Skeletal muscle satellite cell (primary cell): Measurements from ENCODE around the gene PPM1H.

Experiments
- H3K27me3 ChIP-seq: 2 replicates; pipeline ENCODE4 v1.7.0; 2013; ENCODE audit warnings: low read length; ENCODE audit not compliant: control insufficient read depth, insufficient read depth
- H3K36me3 ChIP-seq: 2 replicates; pipeline ENCODE4 v1.7.0; 2013; ENCODE audit warnings: mild to moderate bottlenecking, control low read depth, low read length; ENCODE audit not compliant: insufficient read depth
- H3K4me1 ChIP-seq: 2 replicates; pipeline ENCODE4 v1.7.0; 2013; ENCODE audit warnings: low read length; ENCODE audit not compliant: control insufficient read depth, insufficient read depth
- H3K4me2 ChIP-seq: 2 replicates; pipeline ENCODE4 v1.7.0; 2013; ENCODE audit warnings: mild to moderate bottlenecking, low read length
- H3K4me3 ChIP-seq: 2 replicates; pipeline ENCODE4 v1.7.0; 2013; ENCODE audit warnings: low read length
- H3K9ac ChIP-seq: 2 replicates; pipeline ENCODE4 v1.7.0; 2013; ENCODE audit warnings: mild to moderate bottlenecking, low read depth, low read length, moderate library complexity
- H3K9me3 ChIP-seq: replicated peaks from 2 replicates; pipeline ENCODE4 v1.7.0; 2013; ENCODE audit warnings: mild to moderate bottlenecking, control low read depth, low read length

Gene PPM1H

GRCh38 chr12:62934239-62934798 lies 631 bp downstream of the PPM1H start:
- Histone ChIP-seq H3K4me2 (peak overlapping the region; percentile 96), H3K9me3 (no peaks in the 10 kb centered on the region), H3K4me3 (peak overlapping the region; percentile 81), H3K9ac (peak overlapping the region; percentile 72), H3K27me3 (no peaks in the 10 kb centered on the region), H3K4me1 (peaks cover 11% of the 10 kb centered on the region), H3K36me3 (no peaks in the 10 kb centered on the region)

- Histone ChIP-seq H3K4me3 (peak overlapping the region; percentile 81), H3K4me1 (peaks cover 11% of the 10 kb centered on the region), H3K27me3 (no peaks in the 10 kb centered on the region), H3K9me3 (no peaks in the 10 kb centered on the region), H3K4me2 (peak overlapping the region; percentile 96), H3K36me3 (no peaks in the 10 kb centered on the region), H3K9ac (peak overlapping the region; percentile 72)
Measured at GRCh38 chr12:62933602-62934238, 1.2 kb downstream of the PPM1H start.

GRCh38 chr12:62933220-62933601 lies 1.7 kb downstream of the PPM1H start:
- Histone ChIP-seq H3K4me1 (peaks cover 11% of the 10 kb centered on the region), H3K27me3 (no peaks in the 10 kb centered on the region), H3K9ac (peak overlapping the region; percentile 72), H3K4me2 (peak overlapping the region; percentile 96), H3K36me3 (no peaks in the 10 kb centered on the region), H3K9me3 (no peaks in the 10 kb centered on the region), H3K4me3 (peak overlapping the region; percentile 81)

- Histone ChIP-seq H3K4me1 (peaks cover 11% of the 10 kb centered on the region), H3K9me3 (no peaks in the 10 kb centered on the region), H3K9ac (no peak overlapping the region)
Measured at GRCh38 chr12:62931477-62931876, 3.5 kb downstream of the PPM1H start.

DNA sequence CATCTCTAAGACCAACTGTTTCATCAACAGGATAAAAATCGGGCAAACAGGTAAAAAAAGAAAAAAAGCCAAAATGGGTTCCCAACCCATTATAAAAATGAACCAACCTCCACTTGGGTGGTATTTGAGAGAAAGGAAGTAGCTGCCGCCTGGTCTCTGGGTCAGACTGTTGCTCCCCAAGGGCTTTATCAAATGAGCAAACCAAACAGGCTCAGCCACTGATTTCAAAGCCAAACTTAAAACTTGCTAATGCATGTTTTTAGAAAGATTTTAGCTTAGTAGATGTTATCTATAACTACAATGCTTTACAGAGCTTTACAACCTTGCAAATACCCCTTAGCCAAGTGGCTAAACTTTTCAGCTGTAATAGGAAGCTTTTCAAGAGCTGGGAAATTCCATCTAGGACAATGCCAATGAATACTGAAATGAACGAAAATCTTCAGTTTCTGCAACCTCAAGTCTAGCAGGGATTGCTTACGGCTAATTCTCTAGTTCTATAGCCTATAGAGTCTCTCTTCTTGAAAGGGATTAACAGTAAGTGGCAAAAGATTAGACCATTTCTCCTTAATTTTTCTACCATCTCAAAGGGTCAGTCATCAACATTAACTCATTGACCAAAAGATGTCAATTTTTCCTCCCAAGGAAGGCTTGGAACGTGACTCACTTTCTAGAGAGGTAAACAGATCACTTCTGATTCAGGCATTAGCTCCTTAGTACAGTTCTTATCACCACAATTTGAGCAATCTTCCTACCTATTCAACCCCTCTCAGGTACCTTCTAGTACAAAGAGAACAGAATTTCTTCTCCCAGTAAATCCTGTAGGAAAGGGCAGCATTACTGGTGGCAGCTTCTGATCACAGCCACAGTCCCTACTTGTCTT lies 4.2 kb downstream of the PPM1H start:
- Histone ChIP-seq H3K4me1 (peaks cover 11% of the 10 kb centered on the region), H3K9me3 (no peaks in the 10 kb centered on the region), H3K9ac (no peak overlapping the region), H3K36me3 (no peaks in the 10 kb centered on the region), H3K4me3 (no peak overlapping the region), H3K27me3 (no peaks in the 10 kb centered on the region), H3K4me2 (no peak overlapping the region)

More at GRCh38 chr12:62931477-62931876, 3.5 kb downstream of the PPM1H start:
- H3K27me3 ChIP-seq: no peaks in the 10 kb centered on the region
- no peaks in the 10 kb centered on the region for H3K36me3 ChIP-seq
- H3K4me3 ChIP-seq: no peak overlapping the region
- no peak overlapping the region for H3K4me2 ChIP-seq

DNA sequence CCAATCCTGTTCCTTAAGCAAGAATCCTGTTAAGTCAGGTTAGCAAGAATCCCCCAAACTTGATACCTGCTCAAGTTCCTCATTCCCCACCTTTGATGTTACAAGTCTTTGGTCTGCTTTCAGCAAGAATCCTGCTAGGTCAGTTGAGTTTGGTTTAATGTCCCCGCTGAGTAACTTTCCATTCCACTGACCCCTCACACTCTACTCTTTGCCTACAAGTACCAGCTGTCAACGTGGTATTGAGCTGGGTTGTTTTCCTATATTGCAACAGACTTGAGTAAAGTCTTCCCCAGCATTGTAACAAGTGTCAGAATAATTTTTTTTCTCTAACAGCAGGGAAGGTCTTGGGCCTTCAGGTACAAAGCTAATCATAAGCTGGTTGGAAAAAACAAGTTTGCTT lies 6.3 kb downstream of the PPM1H start:
- Histone ChIP-seq H3K4me2 (no peak overlapping the region), H3K4me1 (peaks cover 8% of the 10 kb centered on the region), H3K9ac (no peak overlapping the region), H3K36me3 (no peaks in the 10 kb centered on the region), H3K4me3 (no peak overlapping the region), H3K27me3 (no peaks in the 10 kb centered on the region), H3K9me3 (no peaks in the 10 kb centered on the region)

GRCh38 chr12:62925680-62926079 lies 9.3 kb downstream of the PPM1H start:
- Histone ChIP-seq H3K9me3 (no peaks in the 10 kb centered on the region), H3K9ac (no peak overlapping the region)

DNA sequence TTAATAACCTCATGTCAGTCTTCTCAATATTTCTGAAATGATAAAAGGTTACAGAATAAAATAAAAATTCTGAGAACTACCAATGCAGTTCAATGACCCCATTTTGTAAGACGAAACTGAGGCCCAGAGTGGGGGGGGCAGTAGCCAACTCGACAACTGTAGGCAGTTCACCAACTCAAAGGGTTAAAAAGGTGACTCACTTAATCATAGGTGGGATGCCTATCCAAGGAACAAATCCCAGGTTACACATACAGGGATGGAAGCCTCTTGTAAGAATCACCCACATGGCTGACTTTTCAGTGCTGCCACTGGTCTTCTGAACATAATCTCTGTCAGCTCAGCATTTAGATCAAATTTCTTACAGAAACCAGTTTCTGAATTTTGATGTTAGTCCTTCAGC lies 10.9 kb downstream of the PPM1H start:
- H3K4me1 ChIP-seq: peaks cover 23% of the 10 kb centered on the region
- no peaks in the 10 kb centered on the region for H3K9me3 ChIP-seq
- H3K9ac ChIP-seq: no peak overlapping the region
- no peak overlapping the region for H3K4me3 ChIP-seq
- H3K36me3 ChIP-seq: no peaks in the 10 kb centered on the region
- H3K4me2 ChIP-seq: no peak overlapping the region
- no peaks in the 10 kb centered on the region for H3K27me3 ChIP-seq

More at GRCh38 chr12:62925680-62926079, 9.3 kb downstream of the PPM1H start:
- H3K27me3 ChIP-seq: no peaks in the 10 kb centered on the region
- no peaks in the 10 kb centered on the region for H3K36me3 ChIP-seq
- H3K4me2 ChIP-seq: no peak overlapping the region
- H3K4me1 ChIP-seq: peaks cover 12% of the 10 kb centered on the region
- H3K4me3 ChIP-seq: no peak overlapping the region

- Histone ChIP-seq H3K4me1 (peaks cover 28% of the 10 kb centered on the region), H3K27me3 (no peaks in the 10 kb centered on the region), H3K9ac (no peak overlapping the region), H3K4me2 (peak overlapping the region; percentile 20), H3K4me3 (no peak overlapping the region), H3K36me3 (no peaks in the 10 kb centered on the region), H3K9me3 (no peaks in the 10 kb centered on the region)
Measured at GRCh38 chr12:62922539-62922938, 12.4 kb downstream of the PPM1H start.

DNA sequence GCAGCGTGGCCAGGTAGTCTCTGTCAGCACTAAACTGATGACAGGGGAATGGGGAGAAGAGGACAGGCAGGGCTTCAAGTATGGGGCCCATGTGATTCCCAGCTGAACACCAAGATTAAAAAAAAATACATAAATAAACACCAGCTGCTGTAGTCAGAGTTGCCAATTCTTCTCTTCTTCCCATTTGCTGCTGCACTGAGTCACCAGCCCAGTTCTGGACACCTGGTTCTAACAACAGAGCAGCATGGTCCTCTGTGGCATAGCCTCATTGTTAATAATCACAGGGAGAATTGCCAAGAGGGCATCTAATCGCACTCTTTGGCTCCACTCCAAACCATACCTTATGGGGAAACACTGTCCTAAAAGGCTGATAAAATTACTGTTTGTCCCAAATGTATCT lies 15.1 kb downstream of the PPM1H start:
- Histone ChIP-seq H3K27me3 (no peaks in the 10 kb centered on the region), H3K36me3 (no peaks in the 10 kb centered on the region), H3K4me1 (peaks cover 28% of the 10 kb centered on the region), H3K4me2 (peak overlapping the region; percentile 25), H3K9me3 (no peaks in the 10 kb centered on the region), H3K4me3 (no peak overlapping the region), H3K9ac (no peak overlapping the region)

- H3K9ac ChIP-seq: no peak overlapping the region
- H3K9me3 ChIP-seq: no peaks in the 10 kb centered on the region
- H3K4me2 ChIP-seq: no peak overlapping the region
- H3K4me1 ChIP-seq: peaks cover 27% of the 10 kb centered on the region
- H3K27me3 ChIP-seq: no peaks in the 10 kb centered on the region
- no peaks in the 10 kb centered on the region for H3K36me3 ChIP-seq
- no peak overlapping the region for H3K4me3 ChIP-seq
Measured at GRCh38 chr12:62917926-62918325, 17.0 kb downstream of the PPM1H start.
